ENCODE data around the gene IMMP2L.

DNA sequence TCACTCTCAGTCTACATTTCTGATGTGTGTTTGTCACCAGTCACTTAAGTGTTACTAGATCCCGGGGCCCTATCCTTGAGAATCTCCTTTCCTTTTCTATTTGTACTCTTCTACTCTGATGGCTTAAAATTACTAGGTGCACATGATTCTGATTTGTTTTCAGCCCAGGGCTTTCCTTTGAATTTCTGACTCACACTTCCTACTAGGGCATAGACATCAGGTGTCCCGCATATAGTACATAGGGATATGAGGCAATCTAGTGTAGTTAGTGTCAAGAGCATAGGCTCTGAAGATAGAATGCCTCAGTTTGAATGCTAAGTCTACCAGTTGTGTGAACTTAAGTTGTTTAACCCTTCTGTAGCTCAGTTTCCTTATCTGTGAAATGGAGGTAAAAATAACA is 520.7 kb downstream of the IMMP2L start:
- no peak for TF ChIP-seq NFRKB (IDR thresholded peaks at IDR 0.05)
- TF ChIP-seq ARNT (IDR thresholded peaks at IDR 0.05): no peak
- no peak for TF ChIP-seq HDGF (IDR thresholded peaks at IDR 0.05; ENCODE audit: borderline replicate concordance)
- no peak for TF ChIP-seq BHLHE40 (IDR thresholded peaks at IDR 0.05; ENCODE audit: borderline replicate concordance)
